H9 (cell line): ENCODE measurements around the gene AAMP. TPM values are rescaled to one million over a fixed set of nuclear protein-coding genes. Genes with fewer than 3 reads are reported as not detected.

ENCODE experiments used
- DNase-seq: peaks from one replicate; pipeline ENCODE4 v3.0.0-alpha.2; 2017
- H2AFZ ChIP-seq: one replicate; pipeline ENCODE4 v1.6.1; 2013; ENCODE audit warnings: mild to moderate bottlenecking, low read length, control low read depth, moderate library complexity
- H2AK5ac ChIP-seq: 2 replicates; pipeline ENCODE4 v1.6.1; 2013; ENCODE audit warnings: low read length, control low read depth, mixed read lengths; ENCODE audit not compliant: insufficient read length
- H2BK120ac ChIP-seq: one replicate; pipeline ENCODE4 v1.6.1; 2013; ENCODE audit warnings: low read depth, mild to moderate bottlenecking, low read length, control low read depth, inconsistent platforms; ENCODE audit not compliant: poor library complexity, severe bottlenecking
- H2BK12ac ChIP-seq: 2 replicates; pipeline ENCODE4 v1.6.1; 2013; ENCODE audit warnings: low read length, control low read depth, mixed read lengths, low read depth; ENCODE audit not compliant: insufficient read length
- H2BK15ac ChIP-seq: 2 replicates; pipeline ENCODE4 v1.6.1; 2013; ENCODE audit warnings: low read depth, low read length, control low read depth
- H2BK20ac ChIP-seq: one replicate; pipeline ENCODE4 v1.6.1; 2013; ENCODE audit warnings: low read depth, mild to moderate bottlenecking, low read length, control low read depth, inconsistent platforms; ENCODE audit not compliant: poor library complexity, severe bottlenecking
- H2BK5ac ChIP-seq: 2 replicates; pipeline ENCODE4 v1.6.1; 2013; ENCODE audit warnings: low read length, control low read depth, mixed read lengths; ENCODE audit not compliant: insufficient read length
- H3K14ac ChIP-seq: 2 replicates; pipeline ENCODE4 v1.6.1; 2013; ENCODE audit warnings: low read length, control low read depth; ENCODE audit not compliant: insufficient read depth
- H3K18ac ChIP-seq: 2 replicates; pipeline ENCODE4 v1.6.1; 2013; ENCODE audit warnings: low read depth, mild to moderate bottlenecking, mixed read lengths, low read length, control low read depth; ENCODE audit not compliant: insufficient read length
- H3K23ac ChIP-seq: 2 replicates; pipeline ENCODE4 v1.6.1; 2013; ENCODE audit warnings: low read length, control low read depth, mixed read lengths, low read depth; ENCODE audit not compliant: insufficient read length
- H3K23me2 ChIP-seq: 2 replicates; pipeline ENCODE4 v1.6.1; 2013; ENCODE audit warnings: low read depth, mild to moderate bottlenecking, mixed read lengths, low read length, control low read depth; ENCODE audit not compliant: insufficient read length, poor library complexity, severe bottlenecking
- H3K27ac ChIP-seq: 2 replicates; pipeline ENCODE4 v1.5.1; 2013; ENCODE audit warnings: low read length, control low read depth, mixed read lengths, low read depth; ENCODE audit not compliant: insufficient read length
- H3K27me3 ChIP-seq: 2 replicates; pipeline ENCODE4 v1.6.1; 2013; ENCODE audit warnings: low read length, control low read depth, inconsistent platforms; ENCODE audit not compliant: insufficient read depth
- H3K4ac ChIP-seq: 2 replicates; pipeline ENCODE4 v1.6.1; 2013; ENCODE audit warnings: low read depth, mild to moderate bottlenecking, control low read depth, inconsistent platforms, low read length, moderate library complexity
- H3K4me1 ChIP-seq: 2 replicates; pipeline ENCODE4 v1.6.1; 2013; ENCODE audit warnings: low read length, control low read depth, inconsistent platforms; ENCODE audit not compliant: insufficient read depth
- H3K4me2 ChIP-seq: 2 replicates; pipeline ENCODE4 v1.6.1; 2013; ENCODE audit warnings: low read length, control low read depth, mixed read lengths; ENCODE audit not compliant: insufficient read length, insufficient read depth
- H3K56ac ChIP-seq: 2 replicates; pipeline ENCODE4 v1.6.1; 2013; ENCODE audit warnings: low read depth, mild to moderate bottlenecking, mixed read lengths, low read length, control low read depth; ENCODE audit not compliant: insufficient read length
- H3K79me1 ChIP-seq: 2 replicates; pipeline ENCODE4 v1.6.1; 2013; ENCODE audit warnings: low read depth, mild to moderate bottlenecking, moderate library complexity, low read length, control low read depth, inconsistent platforms; ENCODE audit not compliant: insufficient read depth, poor library complexity, severe bottlenecking
- H3K79me2 ChIP-seq: 2 replicates; pipeline ENCODE4 v1.6.1; 2013; ENCODE audit warnings: low read length, control low read depth, inconsistent platforms; ENCODE audit not compliant: insufficient read depth
- H3K9ac ChIP-seq: 2 replicates; pipeline ENCODE4 v1.6.1; 2013; ENCODE audit warnings: low read length, control low read depth, mixed read lengths; ENCODE audit not compliant: insufficient read length; ENCODE audit errors: extremely low read depth
- H3K9me3 ChIP-seq: one replicate; pipeline ENCODE4 v1.6.1; 2013; ENCODE audit warnings: low read depth, low read length, inconsistent platforms; ENCODE audit not compliant: control insufficient read depth
- H3T11ph ChIP-seq: one replicate; pipeline ENCODE4 v1.6.1; 2013; ENCODE audit warnings: mild to moderate bottlenecking, low read length, control low read depth, inconsistent platforms
- H4K20me1 ChIP-seq: one replicate; pipeline ENCODE4 v1.6.1; 2013; ENCODE audit not compliant: control insufficient read depth, insufficient read length, insufficient read depth
- H4K5ac ChIP-seq: 2 replicates; pipeline ENCODE4 v1.6.1; 2013; ENCODE audit warnings: low read depth, mild to moderate bottlenecking, mixed read lengths, low read length, control low read depth; ENCODE audit not compliant: insufficient read length
- H4K8ac ChIP-seq: replicated peaks from 2 replicates; pipeline ENCODE4 v1.6.1; 2013; ENCODE audit warnings: low read length, control low read depth, mixed read lengths, low read depth; ENCODE audit not compliant: insufficient read length
- H4K91ac ChIP-seq: 2 replicates; pipeline ENCODE4 v1.6.1; 2013; ENCODE audit warnings: low read depth, mild to moderate bottlenecking, moderate library complexity, mixed read lengths, low read length, control low read depth; ENCODE audit not compliant: insufficient read length
- H3K27ac Mint-ChIP-seq, 3 experiments: 2 replicates in 2 of 3; 3 replicates in 1 of 3; pipeline ENCODE4 v1.8.0; 2020 to 2021; ENCODE audit warnings: mixed read lengths in 3 of 3, mild to moderate bottlenecking in 1 of 3, moderate library complexity in 1 of 3
- H3K27me3 Mint-ChIP-seq: 2 replicates; pipeline ENCODE4 v1.8.0; 2021; ENCODE audit warnings: low read depth, mild to moderate bottlenecking, moderate library complexity, mixed read lengths
- H3K36me3 Mint-ChIP-seq, 3 experiments: 2 replicates in 2 of 3; 3 replicates in 1 of 3; pipeline ENCODE4 v1.8.0; 2020 to 2021; ENCODE audit warnings: low read depth in 3 of 3, mixed read lengths in 3 of 3; ENCODE audit not compliant: insufficient read depth in 1 of 3
- H3K4me1 Mint-ChIP-seq, 2 experiments: 2 replicates each; pipeline ENCODE4 v1.8.0; 2020; ENCODE audit warnings: mixed read lengths in 2 of 2
- H3K4me3 Mint-ChIP-seq, 2 experiments: 2 replicates in 1 of 2; 3 replicates in 1 of 2; pipeline ENCODE4 v1.8.0; 2020 to 2021; ENCODE audit warnings: mild to moderate bottlenecking in 2 of 2, mixed read lengths in 2 of 2, moderate library complexity in 1 of 2
- H3K9me3 Mint-ChIP-seq, 2 experiments: 2 replicates in 1 of 2; 3 replicates in 1 of 2; pipeline ENCODE4 v1.8.0; 2020; ENCODE audit warnings: mild to moderate bottlenecking in 2 of 2, mixed read lengths in 2 of 2, moderate library complexity in 1 of 2
- WGBS: extraction: QIAGEN DNeasy Blood & Tissue Kit; methylation state at CpG from one replicate; pipeline ENCODE4 v1.1.7; 2013; ENCODE audit warnings: missing lambda C conversion rate, low lambda C conversion rate, mixed read lengths; ENCODE audit not compliant: insufficient read length; ENCODE audit errors: extremely low coverage; 5-methylcytosine and 5-hydroxymethylcytosine counted together
- total RNA-seq: library from RNA; stranded (reverse); gene quantifications from 2 replicates; pipeline ENCODE4 v1.2.1, GENCODE V29; 2021
- TF ChIP-seq, protein P1 (sequence below): fragments of 200-600 bp; sonication (generic); conservative IDR thresholded peaks from 3 replicates; pipeline ENCODE4 v1.8.0; 2021; ENCODE audit warnings: antibody characterized with exemption, mild to moderate bottlenecking

Gene AAMP
- total RNA-seq, 1 experiment from 2014 or later = 103 TPM

DNA sequence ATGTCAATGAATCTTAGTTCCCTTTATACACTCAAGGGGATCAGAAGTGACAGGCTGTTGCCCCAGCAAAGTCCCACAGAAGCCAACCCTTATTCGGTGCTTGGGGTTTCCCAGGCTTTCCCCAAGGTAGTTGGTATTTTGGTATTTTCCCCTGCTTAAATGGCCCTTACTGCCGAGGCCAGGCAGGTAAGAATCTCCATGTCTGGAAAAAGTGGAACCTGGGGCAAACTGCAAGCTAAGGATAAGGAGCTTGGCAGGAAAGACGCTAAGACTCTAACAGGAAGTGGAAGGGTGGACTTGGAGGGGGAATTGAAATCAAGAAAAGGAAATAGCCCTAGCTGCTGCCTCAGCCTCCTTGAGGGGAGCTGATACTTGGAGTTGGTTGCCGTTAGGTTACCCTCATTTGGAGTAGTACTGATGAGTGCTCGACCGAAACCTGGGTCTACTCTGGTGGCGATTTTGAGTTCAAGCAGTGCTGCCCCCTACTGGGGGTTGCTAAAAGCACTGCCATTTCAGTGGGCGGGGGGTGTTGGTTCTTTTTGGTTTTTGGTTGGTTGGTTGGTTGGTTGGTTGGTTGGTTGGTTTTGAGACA, 12.5 kb downstream of the AAMP start:
- no peaks in the 10 kb centered on the region for H3K79me2 ChIP-seq
- H3K18ac ChIP-seq = no peak overlapping the region
- H2AFZ ChIP-seq = no peak overlapping the region
- H2BK20ac ChIP-seq = no peak overlapping the region
- no peak overlapping the region for H3K56ac ChIP-seq
- H3K4me2 ChIP-seq = no peak overlapping the region
- no peak overlapping the region for H3K4ac ChIP-seq
- DNase-seq = peak; percentile 85
- Mint-ChIP-seq H3K4me1 (peaks cover 23 to 34% of the 10 kb centered on the region in 2 experiments), H3K9me3 (no peaks in the 10 kb centered on the region), H3K27ac (peak overlapping the region in 2 of 3 experiments; percentile 57 to 73; a peak in 3 of 7 replicates), H3K36me3 (peaks cover 7 to 38% (median 31%) of the 10 kb centered on the region in 3 experiments), H3K4me3 (no peak overlapping the region), H3K27me3 (no peaks in the 10 kb centered on the region)
- H3K27me3 ChIP-seq = no peaks in the 10 kb centered on the region
- H2AK5ac ChIP-seq = no peak overlapping the region
- no peak overlapping the region for H2BK15ac ChIP-seq
- H3K9me3 ChIP-seq = no peaks in the 10 kb centered on the region
- no peak overlapping the region for H4K91ac ChIP-seq
- no CpG with 5 or more reads among the region's 8 CpGs for WGBS
- H2BK120ac ChIP-seq = no peak overlapping the region
- no peak overlapping the region for H4K8ac ChIP-seq
- H3K79me1 ChIP-seq = no peaks in the 10 kb centered on the region
- no peak overlapping the region for H3K27ac ChIP-seq
- H4K5ac ChIP-seq = no peak overlapping the region
- H3K14ac ChIP-seq = no peak overlapping the region
- H3T11ph ChIP-seq = no peak overlapping the region
- TF ChIP-seq, protein P1, sequence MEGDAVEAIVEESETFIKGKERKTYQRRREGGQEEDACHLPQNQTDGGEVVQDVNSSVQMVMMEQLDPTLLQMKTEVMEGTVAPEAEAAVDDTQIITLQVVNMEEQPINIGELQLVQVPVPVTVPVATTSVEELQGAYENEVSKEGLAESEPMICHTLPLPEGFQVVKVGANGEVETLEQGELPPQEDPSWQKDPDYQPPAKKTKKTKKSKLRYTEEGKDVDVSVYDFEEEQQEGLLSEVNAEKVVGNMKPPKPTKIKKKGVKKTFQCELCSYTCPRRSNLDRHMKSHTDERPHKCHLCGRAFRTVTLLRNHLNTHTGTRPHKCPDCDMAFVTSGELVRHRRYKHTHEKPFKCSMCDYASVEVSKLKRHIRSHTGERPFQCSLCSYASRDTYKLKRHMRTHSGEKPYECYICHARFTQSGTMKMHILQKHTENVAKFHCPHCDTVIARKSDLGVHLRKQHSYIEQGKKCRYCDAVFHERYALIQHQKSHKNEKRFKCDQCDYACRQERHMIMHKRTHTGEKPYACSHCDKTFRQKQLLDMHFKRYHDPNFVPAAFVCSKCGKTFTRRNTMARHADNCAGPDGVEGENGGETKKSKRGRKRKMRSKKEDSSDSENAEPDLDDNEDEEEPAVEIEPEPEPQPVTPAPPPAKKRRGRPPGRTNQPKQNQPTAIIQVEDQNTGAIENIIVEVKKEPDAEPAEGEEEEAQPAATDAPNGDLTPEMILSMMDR = peak; percentile 82
- H4K20me1 ChIP-seq = no peaks in the 10 kb centered on the region
- H2BK12ac ChIP-seq = no peak overlapping the region
- no peak overlapping the region for H2BK5ac ChIP-seq
- H3K4me1 ChIP-seq = peaks cover 4% of the 10 kb centered on the region; the same call in 1 of the 2 replicates
- H3K9ac ChIP-seq = no peak overlapping the region
- H3K23me2 ChIP-seq = no peaks in the 10 kb centered on the region
- no peak overlapping the region for H3K23ac ChIP-seq
